ENCODE data around the gene CYP11A1.

DNA sequence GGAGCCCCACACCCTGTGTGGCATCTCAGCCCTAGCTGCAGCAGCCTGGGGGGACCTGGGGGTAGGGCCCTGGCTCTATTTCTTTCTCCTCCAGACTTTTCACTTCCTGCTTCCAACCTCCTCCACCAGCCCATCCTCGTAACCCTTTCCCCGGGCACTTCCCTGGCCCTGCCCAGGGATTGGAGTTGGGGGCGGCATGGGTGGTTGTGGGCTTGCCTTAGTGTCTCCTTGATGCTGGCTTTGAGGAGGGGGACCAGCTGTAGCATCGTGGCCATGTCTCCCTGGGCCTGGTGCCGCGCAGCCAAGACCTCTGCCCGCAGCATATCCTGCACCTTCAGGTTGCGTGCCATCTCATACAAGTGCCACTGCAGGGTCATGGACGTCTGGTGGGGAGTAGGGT lies 28.1 kb downstream of the CYP11A1 start:
- TF ChIP-seq, protein P1, sequence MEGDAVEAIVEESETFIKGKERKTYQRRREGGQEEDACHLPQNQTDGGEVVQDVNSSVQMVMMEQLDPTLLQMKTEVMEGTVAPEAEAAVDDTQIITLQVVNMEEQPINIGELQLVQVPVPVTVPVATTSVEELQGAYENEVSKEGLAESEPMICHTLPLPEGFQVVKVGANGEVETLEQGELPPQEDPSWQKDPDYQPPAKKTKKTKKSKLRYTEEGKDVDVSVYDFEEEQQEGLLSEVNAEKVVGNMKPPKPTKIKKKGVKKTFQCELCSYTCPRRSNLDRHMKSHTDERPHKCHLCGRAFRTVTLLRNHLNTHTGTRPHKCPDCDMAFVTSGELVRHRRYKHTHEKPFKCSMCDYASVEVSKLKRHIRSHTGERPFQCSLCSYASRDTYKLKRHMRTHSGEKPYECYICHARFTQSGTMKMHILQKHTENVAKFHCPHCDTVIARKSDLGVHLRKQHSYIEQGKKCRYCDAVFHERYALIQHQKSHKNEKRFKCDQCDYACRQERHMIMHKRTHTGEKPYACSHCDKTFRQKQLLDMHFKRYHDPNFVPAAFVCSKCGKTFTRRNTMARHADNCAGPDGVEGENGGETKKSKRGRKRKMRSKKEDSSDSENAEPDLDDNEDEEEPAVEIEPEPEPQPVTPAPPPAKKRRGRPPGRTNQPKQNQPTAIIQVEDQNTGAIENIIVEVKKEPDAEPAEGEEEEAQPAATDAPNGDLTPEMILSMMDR (IDR thresholded peaks at IDR 0.05): no peak
- no peak for TF ChIP-seq POLR2A (IDR thresholded peaks at IDR 0.05)

All from testis (tissue), 2 donors.